ENCODE data around the gene NOVA2. TPM values are rescaled to one million over a fixed set of nuclear protein-coding genes. Genes with fewer than 3 reads are reported as not detected.

The NOVA2 gene
- total and polyA plus RNA-seq, 9 of the 15 experiments (the other 6 are each of a cell fraction or from before 2014, with no cell fraction given), result not detected

GRCh38 chr19:45902651-45903625, 70.7 kb downstream of the NOVA2 start (continued):
- TF ChIP-seq CREB3 (tag; conservative IDR thresholded peaks at IDR 0.05; ENCODE audit: low read depth) (no peak), NFATC3 (IDR thresholded peaks at IDR 0.05) (no peak), ATF2 (CRISPR knock-in tag; IDR thresholded peaks at IDR 0.05) (no peak), ZNF507 (tag; conservative IDR thresholded peaks at IDR 0.05) (no peak), ZNF57 (CRISPR knock-in tag; IDR thresholded peaks at IDR 0.05) (no peak), OTX1 (CRISPR knock-in tag; IDR thresholded peaks at IDR 0.05) (no peak), ZBTB1 (CRISPR knock-in tag; IDR thresholded peaks at IDR 0.05; ENCODE audit: borderline replicate concordance, low read depth) (no peak), ZNF431 (CRISPR knock-in tag; IDR thresholded peaks at IDR 0.05) (no peak), PTBP1 (IDR thresholded peaks at IDR 0.05; ENCODE audit: low read depth, low read length) (no peak), GTF3C2 (IDR thresholded peaks at IDR 0.05; ENCODE audit: borderline replicate concordance, extremely low read depth, insufficient read length) (no peak), CXXC5 (CRISPR knock-in tag; IDR thresholded peaks at IDR 0.05) (peak; percentile 44), ZBTB2 (IDR thresholded peaks at IDR 0.05) (peak; percentile 100), SP1 (CRISPR knock-in tag; IDR thresholded peaks at IDR 0.05) (no peak; the same call in 1 of the 2 replicates), E2F3 (CRISPR knock-in tag; IDR thresholded peaks at IDR 0.05) (peak; percentile 77; the same call in 1 of the 2 replicates), ZNF324 (CRISPR knock-in tag; IDR thresholded peaks at IDR 0.05) (peak; percentile 33; the same call in 1 of the 2 replicates), YY1 (IDR thresholded peaks at IDR 0.05; ENCODE audit: borderline replicate concordance in 1 of 3, control insufficient read depth in 1 of 3, extremely low read depth in 1 of 3, insufficient read depth in 3 of 3, insufficient read length in 1 of 3, insufficient replicate concordance in 2 of 3, low read depth in 1 of 3, low read length in 2 of 3) (peak in 1 of 3 experiments; percentile 19), FOXA3 (CRISPR knock-in tag; conservative IDR thresholded peaks at IDR 0.05 in 1 of 2, IDR thresholded peaks at IDR 0.05 in 1 of 2) (no peak), SRSF9 (IDR thresholded peaks at IDR 0.05; ENCODE audit: borderline replicate concordance, low read depth, low read length) (no peak), ZFP36 (IDR thresholded peaks at IDR 0.05; ENCODE audit: low read depth, low read length, partially characterized antibody) (no peak)
